Astrocyte of the cerebellum (primary cell): ENCODE data around the gene ADCYAP1R1.

Source experiments
- DNase-seq: peaks from one replicate; pipeline ENCODE4 v3.0.0-alpha.2; 2011; ENCODE audit warnings: low read depth
- H3K4me3 ChIP-seq: 2 replicates; pipeline ENCODE4 v1.5.1; 2011; ENCODE audit warnings: mild to moderate bottlenecking, low read depth, low read length, moderate library complexity
- CTCF ChIP-seq: IDR thresholded peaks from 2 replicates; pipeline ENCODE4 v1.5.1; 2012; ENCODE audit warnings: low read length, low read depth, moderate library complexity, mild to moderate bottlenecking; ENCODE audit errors: missing control alignments
- in situ Hi-C: cut with HindIII; loops from 2 replicates; pipeline ENCODE4 v1.10.0; 2017; ENCODE audit warnings: low sequenced_read_pairs

Gene ADCYAP1R1

GRCh38 chr7:31091924-31092434 is 39.9 kb downstream of the ADCYAP1R1 start:
- TF ChIP-seq CTCF = no peak
- in situ Hi-C loops = no loop called here
- H3K4me3 ChIP-seq = no peak overlapping the region
- no peak for DNase-seq

GRCh38 chr7:31092606-31093005 is 40.5 kb downstream of the ADCYAP1R1 start:
- in situ Hi-C loops = no loop called here
- no peak for DNase-seq
- H3K4me3 ChIP-seq = no peak overlapping the region
- TF ChIP-seq CTCF = no peak

- H3K4me3 ChIP-seq = no peak overlapping the region
- TF ChIP-seq CTCF = no peak
- DNase-seq = no peak
- in situ Hi-C loops = no loop called here
These were observed 41.2 kb downstream of the ADCYAP1R1 start for GRCh38 chr7:31093282-31093681.

- no peak for TF ChIP-seq CTCF
- in situ Hi-C loops = no loop called here
- no peak for DNase-seq
- no peak overlapping the region for H3K4me3 ChIP-seq
These were observed 42.2 kb downstream of the ADCYAP1R1 start for GRCh38 chr7:31094271-31094670.

GRCh38 chr7:31095286-31096197 is 43.4 kb downstream of the ADCYAP1R1 start:
- no peak for DNase-seq
- no peak overlapping the region for H3K4me3 ChIP-seq
- TF ChIP-seq CTCF = no peak
- in situ Hi-C loops = no loop called here

- in situ Hi-C loops = no loop called here
- no peak for TF ChIP-seq CTCF
- H3K4me3 ChIP-seq = no peak overlapping the region
- no peak for DNase-seq
These were observed 44.2 kb downstream of the ADCYAP1R1 start for GRCh38 chr7:31096198-31096876.
